ENCODE data around the gene TMEM14A. TPM values are rescaled to one million over a fixed set of nuclear protein-coding genes. Genes with fewer than 3 reads are reported as not detected.

The TMEM14A gene
- total and polyA plus RNA-seq, 4 donors: 25.3 to 79.3 (median 31.7) TPM

DNA sequence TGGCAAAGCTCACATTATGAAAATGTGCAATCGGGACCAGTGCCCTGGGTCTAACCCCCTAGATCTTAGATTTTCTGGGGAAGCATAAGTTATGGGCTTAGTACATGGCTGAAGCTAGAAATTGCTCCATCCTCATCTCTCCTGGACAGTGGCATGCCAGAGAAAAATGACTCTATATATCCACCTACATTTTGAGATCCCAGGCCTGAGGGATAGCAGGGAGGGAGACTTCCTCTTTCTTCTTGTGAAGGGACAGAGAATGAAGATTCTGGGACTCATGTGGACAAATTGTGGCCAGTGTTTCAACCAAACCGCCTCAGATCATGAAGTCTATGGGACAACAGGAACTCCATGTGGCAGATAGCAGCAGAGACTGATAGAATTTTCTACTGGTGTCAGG, 57.0 kb downstream of the TMEM14A start:
- intact Hi-C loops (cut with DNase I): no loop called here

GRCh38 chr6:52728394-52728793, 57.5 kb downstream of the TMEM14A start:
- no peaks in the 10 kb centered on the region for H3K36me3 ChIP-seq (ENCODE audit: control insufficient read depth in 1 of 2, insufficient read depth in 2 of 2, low read length in 1 of 2)
- no peaks in the 10 kb centered on the region for H3K9me3 ChIP-seq (ENCODE audit: control insufficient read depth, low read length)
- peaks cover 3 to 6% of the 10 kb centered on the region in 2 donors for H3K4me1 ChIP-seq (ENCODE audit: control insufficient read depth in 1 of 2, insufficient read depth in 2 of 2, low read length in 2 of 2)
- H3K27me3 ChIP-seq (ENCODE audit: control insufficient read depth in 1 of 2, insufficient read depth in 2 of 2, low read length in 1 of 2): no peaks in the 10 kb centered on the region
- 6% methylated on average over 3 of the region's 3 CpGs for WGBS, 2 donors
- intact Hi-C loops (cut with DNase I): no loop called here
- no peak overlapping the region for H3K4me3 ChIP-seq (ENCODE audit: low read length in 2 of 2)
- ATAC-seq (ENCODE audit: low FRiP score): no peak
- no peak for DNase-seq
- H3K27ac ChIP-seq (ENCODE audit: low read depth in 1 of 2, low read length in 2 of 2): peak overlapping the region; percentile 33 to 68

More for the DNA sequence above, 57.0 kb downstream of the TMEM14A start:
- ATAC-seq (ENCODE audit: low FRiP score): no peak
- no peaks in the 10 kb centered on the region for H3K36me3 ChIP-seq (ENCODE audit: control insufficient read depth in 1 of 2, insufficient read depth in 2 of 2, low read length in 1 of 2)
- WGBS, 2 donors: 96 to 98% methylated on average over 2 of the region's 2 CpGs
- peak overlapping the region; percentile 33 to 68 for H3K27ac ChIP-seq (ENCODE audit: low read depth in 1 of 2, low read length in 2 of 2)
- DNase-seq: no peak
- no peak overlapping the region for H3K4me3 ChIP-seq (ENCODE audit: low read length in 2 of 2)
- H3K9me3 ChIP-seq (ENCODE audit: control insufficient read depth, low read length): no peaks in the 10 kb centered on the region
- no peaks in the 10 kb centered on the region for H3K27me3 ChIP-seq (ENCODE audit: control insufficient read depth in 1 of 2, insufficient read depth in 2 of 2, low read length in 1 of 2)
- peaks cover 3 to 6% of the 10 kb centered on the region in 2 donors for H3K4me1 ChIP-seq (ENCODE audit: control insufficient read depth in 1 of 2, insufficient read depth in 2 of 2, low read length in 2 of 2)

GRCh38 chr6:52729576-52729975, 58.7 kb downstream of the TMEM14A start:
- Histone ChIP-seq H3K9me3 (ENCODE audit: control insufficient read depth, low read length) (no peaks in the 10 kb centered on the region), H3K27me3 (ENCODE audit: control insufficient read depth in 1 of 2, insufficient read depth in 2 of 2, low read length in 1 of 2) (no peaks in the 10 kb centered on the region), H3K4me1 (ENCODE audit: control insufficient read depth in 1 of 2, insufficient read depth in 2 of 2, low read length in 2 of 2) (peaks cover 3 to 11% of the 10 kb centered on the region in 2 donors), H3K27ac (ENCODE audit: low read depth in 1 of 2, low read length in 2 of 2) (peak overlapping the region in 1 of 2 donors; percentile 25), H3K4me3 (ENCODE audit: low read length in 2 of 2) (no peak overlapping the region), H3K36me3 (ENCODE audit: control insufficient read depth in 1 of 2, insufficient read depth in 2 of 2, low read length in 1 of 2) (no peaks in the 10 kb centered on the region)
- intact Hi-C loops (cut with DNase I): no loop called here
- ATAC-seq (ENCODE audit: low FRiP score) (no peak), DNase-seq (no peak)
- WGBS, 2 donors: 84 to 89% methylated on average over 1 of the region's 1 CpG

- intact Hi-C loops (cut with DNase I): no loop called here
- DNase-seq (no peak), ATAC-seq (ENCODE audit: low FRiP score) (no peak)
- 73 to 78% methylated on average over 6 of the region's 6 CpGs for WGBS, 2 donors
- no peak overlapping the region for H3K27ac ChIP-seq (ENCODE audit: low read depth in 1 of 2, low read length in 2 of 2)
- no peaks in the 10 kb centered on the region for H3K27me3 ChIP-seq (ENCODE audit: control insufficient read depth in 1 of 2, insufficient read depth in 2 of 2, low read length in 1 of 2)
- peaks cover 3 to 11% of the 10 kb centered on the region in 2 donors for H3K4me1 ChIP-seq (ENCODE audit: control insufficient read depth in 1 of 2, insufficient read depth in 2 of 2, low read length in 2 of 2)
- no peaks in the 10 kb centered on the region for H3K36me3 ChIP-seq (ENCODE audit: control insufficient read depth in 1 of 2, insufficient read depth in 2 of 2, low read length in 1 of 2)
- H3K9me3 ChIP-seq (ENCODE audit: control insufficient read depth, low read length): no peaks in the 10 kb centered on the region
- H3K4me3 ChIP-seq (ENCODE audit: low read length in 2 of 2): no peak overlapping the region
These were observed 60.8 kb downstream of the TMEM14A start for GRCh38 chr6:52731719-52732118.

DNA sequence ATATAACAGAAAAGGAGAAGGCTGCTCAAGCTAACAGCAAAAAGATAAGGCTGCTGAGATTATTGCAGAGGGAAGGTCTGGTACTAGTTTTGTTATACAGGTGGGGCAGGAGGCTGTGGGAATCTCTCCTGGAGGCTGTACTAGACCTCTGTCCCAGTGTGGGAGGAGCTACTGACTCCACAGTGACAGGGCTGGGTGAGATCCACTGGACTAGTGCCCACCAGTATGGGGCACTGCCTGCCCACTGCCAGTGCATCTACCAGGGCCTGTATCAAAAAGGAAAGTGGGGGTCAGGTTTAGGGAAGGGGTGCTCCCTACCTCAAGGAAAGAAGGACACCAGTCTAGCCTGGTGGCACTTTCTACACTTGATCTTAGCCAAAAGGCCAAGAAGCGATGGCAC, 62.3 kb downstream of the TMEM14A start:
- Histone ChIP-seq H3K27ac (ENCODE audit: low read depth in 1 of 2, low read length in 2 of 2) (no peak overlapping the region), H3K4me3 (ENCODE audit: low read length in 2 of 2) (no peak overlapping the region), H3K36me3 (ENCODE audit: control insufficient read depth in 1 of 2, insufficient read depth in 2 of 2, low read length in 1 of 2) (no peaks in the 10 kb centered on the region), H3K27me3 (ENCODE audit: control insufficient read depth in 1 of 2, insufficient read depth in 2 of 2, low read length in 1 of 2) (no peaks in the 10 kb centered on the region), H3K9me3 (ENCODE audit: control insufficient read depth, low read length) (no peaks in the 10 kb centered on the region), H3K4me1 (ENCODE audit: control insufficient read depth in 1 of 2, insufficient read depth in 2 of 2, low read length in 2 of 2) (peaks cover 1 to 11% of the 10 kb centered on the region in 2 donors)
- no peak for DNase-seq
- WGBS, 2 donors: 98 to 100% methylated on average over 1 of the region's 1 CpG
- intact Hi-C loops (cut with DNase I): no loop called here
- ATAC-seq (ENCODE audit: low FRiP score): peak; percentile 8

DNA sequence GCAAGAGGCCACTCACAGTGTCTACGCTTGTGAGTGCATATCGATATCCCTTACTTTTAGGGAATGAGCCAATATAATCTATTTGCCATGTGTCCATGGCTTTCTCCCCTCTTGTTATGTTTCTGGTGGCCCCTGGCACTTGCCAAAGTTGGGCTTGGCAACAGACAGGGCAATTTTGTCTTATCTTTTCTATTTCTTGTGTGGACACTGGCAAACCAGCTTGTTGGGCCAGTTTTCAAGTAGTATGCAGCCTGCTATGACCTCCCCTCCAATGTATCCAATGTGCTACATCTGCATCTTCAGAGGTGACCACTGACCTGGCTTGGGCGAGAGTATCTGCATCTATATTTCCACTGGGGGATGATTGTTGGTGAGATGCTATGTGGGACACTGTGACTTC, 63.2 kb downstream of the TMEM14A start:
- WGBS, 2 donors: 45% methylated on average over 3 of the region's 3 CpGs
- H3K4me1 ChIP-seq (ENCODE audit: control insufficient read depth in 1 of 2, insufficient read depth in 2 of 2, low read length in 2 of 2): peaks cover 0 to 11% of the 10 kb centered on the region in 2 donors
- no peak overlapping the region for H3K27ac ChIP-seq (ENCODE audit: low read depth in 1 of 2, low read length in 2 of 2)
- no peak for DNase-seq
- H3K9me3 ChIP-seq (ENCODE audit: control insufficient read depth, low read length): no peaks in the 10 kb centered on the region
- no peak overlapping the region for H3K4me3 ChIP-seq (ENCODE audit: low read length in 2 of 2)
- intact Hi-C loops (cut with DNase I): no loop called here
- H3K36me3 ChIP-seq (ENCODE audit: control insufficient read depth in 1 of 2, insufficient read depth in 2 of 2, low read length in 1 of 2): no peaks in the 10 kb centered on the region
- ATAC-seq (ENCODE audit: low FRiP score): no peak
- H3K27me3 ChIP-seq (ENCODE audit: control insufficient read depth in 1 of 2, insufficient read depth in 2 of 2, low read length in 1 of 2): no peaks in the 10 kb centered on the region

DNA sequence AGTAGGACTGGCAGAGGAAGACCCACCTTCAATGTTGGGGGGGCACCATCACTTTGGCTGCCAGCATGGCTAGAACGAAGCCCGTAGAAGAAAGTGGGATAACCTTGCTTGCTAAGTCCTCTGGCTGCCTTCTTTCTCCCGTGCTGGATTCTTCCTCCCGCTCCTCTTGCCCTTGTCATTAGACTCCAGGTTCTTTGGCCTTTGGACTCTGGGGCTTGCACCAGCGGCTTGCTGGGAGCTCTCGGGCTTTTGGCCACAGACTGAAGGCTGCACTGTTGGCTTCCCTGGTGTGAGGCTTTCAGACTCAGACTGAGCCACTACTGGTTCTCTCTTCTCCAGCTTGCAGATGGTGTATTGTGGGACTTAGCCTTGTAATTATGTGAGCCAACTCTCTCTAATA, 64.2 kb downstream of the TMEM14A start:
- Histone ChIP-seq H3K4me1 (ENCODE audit: control insufficient read depth in 1 of 2, insufficient read depth in 2 of 2, low read length in 2 of 2) (peaks cover 0 to 5% of the 10 kb centered on the region in 2 donors), H3K27me3 (ENCODE audit: control insufficient read depth in 1 of 2, insufficient read depth in 2 of 2, low read length in 1 of 2) (no peaks in the 10 kb centered on the region), H3K36me3 (ENCODE audit: control insufficient read depth in 1 of 2, insufficient read depth in 2 of 2, low read length in 1 of 2) (no peaks in the 10 kb centered on the region), H3K4me3 (ENCODE audit: low read length in 2 of 2) (no peak overlapping the region), H3K9me3 (ENCODE audit: control insufficient read depth, low read length) (no peaks in the 10 kb centered on the region), H3K27ac (ENCODE audit: low read depth in 1 of 2, low read length in 2 of 2) (no peak overlapping the region)
- DNase-seq (no peak), ATAC-seq (ENCODE audit: low FRiP score) (no peak)
- intact Hi-C loops (cut with DNase I): no loop called here
- WGBS, 2 donors: 95 to 96% methylated on average over 6 of the region's 6 CpGs

GRCh38 chr6:52736145-52736544, 65.2 kb downstream of the TMEM14A start:
- ATAC-seq (ENCODE audit: low FRiP score): no peak
- Histone ChIP-seq H3K36me3 (ENCODE audit: control insufficient read depth in 1 of 2, insufficient read depth in 2 of 2, low read length in 1 of 2) (no peaks in the 10 kb centered on the region), H3K27ac (ENCODE audit: low read depth in 1 of 2, low read length in 2 of 2) (no peak overlapping the region), H3K27me3 (ENCODE audit: control insufficient read depth in 1 of 2, insufficient read depth in 2 of 2, low read length in 1 of 2) (no peaks in the 10 kb centered on the region), H3K4me3 (ENCODE audit: low read length in 2 of 2) (no peak overlapping the region), H3K4me1 (ENCODE audit: control insufficient read depth in 1 of 2, insufficient read depth in 2 of 2, low read length in 2 of 2) (peaks cover 0 to 5% of the 10 kb centered on the region in 2 donors), H3K9me3 (ENCODE audit: control insufficient read depth, low read length) (no peaks in the 10 kb centered on the region)
- no peak for DNase-seq
- WGBS, 2 donors: 89 to 95% methylated on average over 1 of the region's 1 CpG
- intact Hi-C loops (cut with DNase I): no loop called here

All from aorta (tissue), 5 donors.